ENCODE data around the gene MYL12B.
A peak's percentile ranks its signal among the peaks of the same experiment; 100 is the strongest.

Gene MYL12B

DNA sequence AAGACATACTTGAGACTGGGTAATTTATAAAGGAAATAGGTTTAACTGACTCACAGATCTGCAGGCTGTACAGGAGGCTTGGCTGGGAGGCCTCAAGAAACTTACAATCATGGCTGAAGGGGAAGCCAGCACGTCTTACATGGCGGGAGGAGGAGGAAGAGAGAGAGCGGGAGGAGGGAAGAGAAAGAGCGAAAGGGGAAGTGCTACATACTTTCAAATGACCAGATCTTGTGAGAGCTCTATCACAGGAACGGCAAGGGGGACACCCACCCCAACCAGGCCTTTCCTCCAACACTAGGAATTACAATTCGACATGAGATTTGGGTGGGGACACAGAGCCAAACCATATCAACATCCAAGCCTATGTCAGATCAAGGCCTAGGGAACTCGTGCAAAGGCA lies 24.2 kb downstream of the MYL12B start:
- H3K23ac ChIP-seq (ENCODE audit: low read depth, low read length, poor library complexity): no peak overlapping the region
- no peak overlapping the region for H4K91ac ChIP-seq (ENCODE audit: low read depth, low read length, poor library complexity)
- H2AFZ ChIP-seq (ENCODE audit: low read length): no peak overlapping the region
- H2AK5ac ChIP-seq (ENCODE audit: low read depth, low read length): no peak overlapping the region
- no peak overlapping the region for H3K4me2 ChIP-seq (ENCODE audit: insufficient read depth, low read length, poor library complexity, severe bottlenecking)
- no peaks in the 10 kb centered on the region for H3K79me1 ChIP-seq (ENCODE audit: low read depth, low read length)
- H2BK120ac ChIP-seq (ENCODE audit: low read depth, low read length): no peak overlapping the region
- H2BK5ac ChIP-seq (ENCODE audit: low read length): no peak overlapping the region
- no peak overlapping the region for H3K27ac ChIP-seq (replicated peaks; ENCODE audit: low read length)
- H3K27me3 ChIP-seq (ENCODE audit: control insufficient read depth in 3 of 3, insufficient read depth in 3 of 3, low read depth in 1 of 3, low read length in 3 of 3): no peaks in the 10 kb centered on the region
- no CpG with 5 or more reads among the region's 7 CpGs for WGBS, 2 donors (ENCODE audit: extremely low coverage in 2 of 2, insufficient read length in 2 of 2, insufficient replicate concordance in 1 of 2)
- no peak overlapping the region for H2BK15ac ChIP-seq (ENCODE audit: low read length)
- H3K18ac ChIP-seq (ENCODE audit: low read length): no peak overlapping the region
- no peak overlapping the region for H2BK12ac ChIP-seq (ENCODE audit: low read length)
- no peak overlapping the region for H3K4ac ChIP-seq (ENCODE audit: low read length)
- H3K14ac ChIP-seq (ENCODE audit: low read length): no peak overlapping the region
- peaks cover 4 to 10% of the 10 kb centered on the region in 2 donors for H3K9me3 ChIP-seq (replicated peaks in 1 of 2; ENCODE audit: control insufficient read depth in 2 of 2, insufficient read depth in 1 of 2, low read depth in 1 of 2, low read length in 2 of 2)
- H3K4me1 ChIP-seq (ENCODE audit: control insufficient read depth in 2 of 2, insufficient read depth in 1 of 2, low read depth in 1 of 2, low read length in 2 of 2): peaks cover 0 to 5% of the 10 kb centered on the region in 2 donors
- no peak for DNase-seq (ENCODE audit: low spot score)
- H3K36me3 ChIP-seq (replicated peaks in 1 of 2; ENCODE audit: control insufficient read depth in 2 of 2, insufficient read depth in 2 of 2, low read length in 2 of 2): no peaks in the 10 kb centered on the region
- no peak overlapping the region for H4K8ac ChIP-seq (ENCODE audit: low read depth, low read length)
- H3K4me3 ChIP-seq (ENCODE audit: low read length in 2 of 2): no peak overlapping the region
- no peak overlapping the region for H3K9ac ChIP-seq (ENCODE audit: low read depth, low read length, poor library complexity)

DNA sequence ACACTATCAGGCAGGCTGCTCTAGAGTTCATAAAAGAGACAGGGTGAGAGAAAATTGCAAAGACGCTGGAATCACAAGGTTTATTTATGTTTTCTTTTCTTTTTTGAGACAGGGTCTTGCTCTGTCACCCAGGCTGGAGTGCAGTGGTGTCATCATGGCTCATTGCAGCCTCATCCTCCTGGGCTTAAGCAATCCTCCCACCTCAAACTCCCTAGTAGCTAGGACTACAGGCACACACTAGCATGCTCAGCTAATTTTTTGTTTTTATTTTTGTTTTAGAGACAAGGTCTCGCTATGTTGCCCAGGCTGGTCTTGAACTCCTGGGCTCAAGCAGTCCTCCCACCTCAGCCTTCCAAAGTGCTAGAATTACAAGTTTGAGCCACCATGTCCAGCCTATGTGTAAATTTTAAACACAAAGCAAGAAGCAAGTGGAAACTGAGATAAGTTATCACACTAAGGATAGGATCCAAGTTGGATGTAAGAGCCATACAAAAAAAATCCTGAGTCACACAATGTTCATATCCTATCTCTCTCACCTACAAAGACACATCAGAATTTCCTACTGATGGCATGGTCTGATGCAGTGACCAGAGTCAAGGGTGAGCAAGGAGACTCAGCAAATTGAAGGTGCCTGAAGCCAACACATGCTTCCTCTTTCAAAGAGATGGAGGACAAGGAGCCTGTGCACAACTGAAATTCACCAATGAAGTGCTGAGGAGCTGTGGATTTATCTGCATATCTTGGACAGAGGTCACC lies 31.4 kb downstream of the MYL12B start:
- Histone ChIP-seq H3K4me3 (ENCODE audit: low read length in 2 of 2) (no peak overlapping the region), H3K23ac (ENCODE audit: low read depth, low read length, poor library complexity) (no peak overlapping the region), H2BK120ac (ENCODE audit: low read depth, low read length) (no peak overlapping the region), H2AFZ (ENCODE audit: low read length) (no peak overlapping the region), H2AK5ac (ENCODE audit: low read depth, low read length) (no peak overlapping the region), H3K27ac (replicated peaks; ENCODE audit: low read length) (no peak overlapping the region), H2BK5ac (ENCODE audit: low read length) (no peak overlapping the region), H3K4me1 (ENCODE audit: control insufficient read depth in 2 of 2, insufficient read depth in 1 of 2, low read depth in 1 of 2, low read length in 2 of 2) (peaks cover 0 to 4% of the 10 kb centered on the region in 2 donors), H3K79me1 (ENCODE audit: low read depth, low read length) (peaks cover 3% of the 10 kb centered on the region), H3K9me3 (replicated peaks in 1 of 2; ENCODE audit: control insufficient read depth in 2 of 2, insufficient read depth in 1 of 2, low read depth in 1 of 2, low read length in 2 of 2) (peaks cover 7 to 12% of the 10 kb centered on the region in 2 donors), H3K27me3 (ENCODE audit: control insufficient read depth in 3 of 3, insufficient read depth in 3 of 3, low read depth in 1 of 3, low read length in 3 of 3) (no peaks in the 10 kb centered on the region), H3K14ac (ENCODE audit: low read length) (no peak overlapping the region), H3K36me3 (replicated peaks in 1 of 2; ENCODE audit: control insufficient read depth in 2 of 2, insufficient read depth in 2 of 2, low read length in 2 of 2) (no peaks in the 10 kb centered on the region), H2BK12ac (ENCODE audit: low read length) (no peak overlapping the region), H4K91ac (ENCODE audit: low read depth, low read length, poor library complexity) (no peak overlapping the region), H3K4me2 (ENCODE audit: insufficient read depth, low read length, poor library complexity, severe bottlenecking) (no peak overlapping the region), H4K8ac (ENCODE audit: low read depth, low read length) (no peak overlapping the region), H3K4ac (ENCODE audit: low read length) (no peak overlapping the region), H3K9ac (ENCODE audit: low read depth, low read length, poor library complexity) (no peak overlapping the region), H2BK15ac (ENCODE audit: low read length) (no peak overlapping the region), H3K18ac (ENCODE audit: low read length) (no peak overlapping the region)
- no CpG with 5 or more reads among the region's 2 CpGs for WGBS, 2 donors (ENCODE audit: extremely low coverage in 2 of 2, insufficient read length in 2 of 2, insufficient replicate concordance in 1 of 2)
- DNase-seq (ENCODE audit: low spot score): no peak

DNA sequence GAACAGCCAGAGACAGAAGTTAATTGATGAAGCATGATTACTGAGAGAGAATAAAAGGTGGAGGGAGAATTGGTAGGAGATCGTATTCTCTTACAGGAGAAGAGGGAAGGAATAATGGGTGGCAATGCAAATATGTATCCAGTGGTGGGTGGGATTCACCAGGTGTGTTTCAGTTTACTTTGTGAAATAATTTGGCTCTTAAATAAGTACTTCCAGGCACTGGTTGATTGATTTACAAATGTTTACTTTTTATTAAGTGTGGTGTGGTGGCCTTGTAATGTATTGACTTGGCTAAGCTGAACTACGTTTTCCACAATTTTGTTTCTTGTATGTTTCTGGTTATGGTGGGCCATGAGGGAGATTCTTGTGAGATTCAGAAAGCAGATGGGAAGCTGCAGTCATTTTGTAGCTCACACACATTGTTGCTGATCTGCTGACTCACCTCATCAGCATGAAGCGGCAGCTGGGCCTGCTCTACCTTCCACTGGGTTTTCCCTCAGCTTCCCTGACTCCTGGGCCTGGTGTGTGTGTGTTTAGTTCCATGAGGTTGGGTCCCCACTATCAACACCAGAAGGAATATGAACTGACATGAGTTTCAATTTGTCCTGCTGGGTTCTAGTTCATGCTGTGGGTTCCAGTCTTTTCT lies 32.6 kb downstream of the MYL12B start:
- H2BK12ac ChIP-seq (ENCODE audit: low read length): no peak overlapping the region
- DNase-seq (ENCODE audit: low spot score): no peak
- H3K14ac ChIP-seq (ENCODE audit: low read length): no peak overlapping the region

More for the DNA sequence above, 32.6 kb downstream of the MYL12B start:
- Histone ChIP-seq H3K4ac (ENCODE audit: low read length) (no peak overlapping the region), H3K4me3 (ENCODE audit: low read length in 2 of 2) (peak overlapping the region in 1 of 2 donors; percentile 20), H2AFZ (ENCODE audit: low read length) (no peak overlapping the region), H3K9me3 (replicated peaks in 1 of 2; ENCODE audit: control insufficient read depth in 2 of 2, insufficient read depth in 1 of 2, low read depth in 1 of 2, low read length in 2 of 2) (peaks cover 5 to 8% of the 10 kb centered on the region in 2 donors), H3K36me3 (replicated peaks in 1 of 2; ENCODE audit: control insufficient read depth in 2 of 2, insufficient read depth in 2 of 2, low read length in 2 of 2) (no peaks in the 10 kb centered on the region), H2BK120ac (ENCODE audit: low read depth, low read length) (no peak overlapping the region), H3K9ac (ENCODE audit: low read depth, low read length, poor library complexity) (no peak overlapping the region), H2AK5ac (ENCODE audit: low read depth, low read length) (no peak overlapping the region), H3K4me1 (ENCODE audit: control insufficient read depth in 2 of 2, insufficient read depth in 1 of 2, low read depth in 1 of 2, low read length in 2 of 2) (peaks cover 0 to 4% of the 10 kb centered on the region in 2 donors), H2BK15ac (ENCODE audit: low read length) (no peak overlapping the region), H3K23ac (ENCODE audit: low read depth, low read length, poor library complexity) (no peak overlapping the region), H3K4me2 (ENCODE audit: insufficient read depth, low read length, poor library complexity, severe bottlenecking) (no peak overlapping the region), H4K8ac (ENCODE audit: low read depth, low read length) (no peak overlapping the region), H3K79me1 (ENCODE audit: low read depth, low read length) (peaks cover 3% of the 10 kb centered on the region), H4K91ac (ENCODE audit: low read depth, low read length, poor library complexity) (no peak overlapping the region), H3K18ac (ENCODE audit: low read length) (no peak overlapping the region), H3K27me3 (ENCODE audit: control insufficient read depth in 3 of 3, insufficient read depth in 3 of 3, low read depth in 1 of 3, low read length in 3 of 3) (no peaks in the 10 kb centered on the region), H2BK5ac (ENCODE audit: low read length) (no peak overlapping the region), H3K27ac (replicated peaks; ENCODE audit: low read length) (no peak overlapping the region)
- WGBS, 2 donors (ENCODE audit: extremely low coverage in 2 of 2, insufficient read length in 2 of 2, insufficient replicate concordance in 1 of 2): 100% methylated on average over 1 of the region's 3 CpGs; no CpG with 5 or more reads in 1 of the 2 donors

Measured in neuronal stem cell (in vitro differentiated cells).